BLaER1 treated with 17β-estradiol and CSF1 and Interleukin-3, amounts not matched to agents 10 nM and 100 nM (cell line): ENCODE measurements around the gene GRM8.
"Not testable (repeated sequence)": the region's sequence is repeated elsewhere in the genome, so short reads cannot be mapped to it uniquely, and the experiment has no call there.

ENCODE experiments used
- H3K27ac ChIP-seq, 11 experiments: shearing (Covaris generic); formaldehyde crosslinking; 2 replicates each; pipeline ENCODE4 v1.8.1; 2022
- H3K27me3 ChIP-seq, 11 experiments: shearing (Covaris generic); formaldehyde crosslinking; 2 replicates each; pipeline ENCODE4 v1.8.1; 2022
- H3K36me3 ChIP-seq, 11 experiments: shearing (Covaris generic); formaldehyde crosslinking; 2 replicates each; pipeline ENCODE4 v1.8.1; 2022
- H3K4me1 ChIP-seq, 10 experiments: shearing (Covaris generic); formaldehyde crosslinking; 2 replicates each; pipeline ENCODE4 v1.8.1; 2022
- H3K4me2 ChIP-seq, 11 experiments: shearing (Covaris generic); formaldehyde crosslinking; 2 replicates each; pipeline ENCODE4 v1.8.1; 2022
- H3K4me3 ChIP-seq, 10 experiments: shearing (Covaris generic); formaldehyde crosslinking; 2 replicates each; pipeline ENCODE4 v1.8.1; 2022
- H3K9ac ChIP-seq, 11 experiments: shearing (Covaris generic); formaldehyde crosslinking; 2 replicates each; pipeline ENCODE4 v1.8.1; 2022
- H3K9me3 ChIP-seq, 11 experiments: shearing (Covaris generic); formaldehyde crosslinking; replicated peaks in 1 of 11; 2 replicates each; pipeline ENCODE4 v1.8.1; 2022
- H4K20me1 ChIP-seq, 11 experiments: shearing (Covaris generic); formaldehyde crosslinking; 2 replicates each; pipeline ENCODE4 v1.8.1; 2022
- Cebpa-rat ChIP-seq, 11 experiments: shearing (Covaris generic); IDR thresholded peaks; 2 replicates each; pipeline ENCODE4 v1.8.1; 2022

The GRM8 gene

GRCh38 chr7:126948664-126949063 lies 304.1 kb downstream of the GRM8 start:
- no peak overlapping the region for H3K27ac ChIP-seq
- H4K20me1 ChIP-seq: no peaks in the 10 kb centered on the region
- no peak overlapping the region for H3K4me3 ChIP-seq
- H3K4me2 ChIP-seq: no peak overlapping the region
- TF ChIP-seq Cebpa-rat (IDR thresholded peaks at IDR 0.05): no peak
- no peaks in the 10 kb centered on the region for H3K36me3 ChIP-seq
- no peaks in the 10 kb centered on the region for H3K4me1 ChIP-seq
- H3K9ac ChIP-seq: no peak overlapping the region
- no peaks in the 10 kb centered on the region for H3K27me3 ChIP-seq
- no peaks in the 10 kb centered on the region for H3K9me3 ChIP-seq

DNA sequence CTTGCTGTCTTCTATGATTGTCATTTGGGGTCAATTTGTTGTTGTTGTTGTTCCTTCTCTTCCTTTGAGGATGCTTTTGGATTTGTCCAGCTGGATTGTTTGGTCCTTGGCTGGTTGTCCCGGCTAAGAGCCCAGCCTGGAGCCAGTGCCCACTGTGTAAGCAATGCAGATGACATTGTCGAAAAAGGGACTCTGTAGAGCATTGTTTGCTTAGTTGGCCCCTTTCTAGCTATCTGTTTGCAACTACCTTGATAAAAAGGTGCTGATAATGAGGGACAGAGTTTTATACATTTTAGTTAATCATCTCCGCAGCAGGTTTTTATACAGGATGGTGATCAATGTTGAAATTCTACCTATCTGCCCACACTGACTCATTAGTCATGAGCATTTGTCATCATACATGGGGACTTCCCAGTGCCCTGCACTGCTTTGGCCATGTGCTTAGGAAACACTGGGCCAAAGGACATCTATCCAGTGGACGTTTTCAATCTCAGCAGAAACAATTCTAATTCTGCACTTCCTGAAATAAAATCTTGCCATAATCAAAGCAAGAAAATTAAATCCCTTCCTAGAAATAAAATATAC lies 311.9 kb downstream of the GRM8 start:
- H3K4me1 ChIP-seq: no peaks in the 10 kb centered on the region
- H3K27me3 ChIP-seq: no peaks in the 10 kb centered on the region
- no peak overlapping the region for H3K4me3 ChIP-seq
- no peak overlapping the region for H3K27ac ChIP-seq
- H4K20me1 ChIP-seq: no peaks in the 10 kb centered on the region
- TF ChIP-seq Cebpa-rat (IDR thresholded peaks at IDR 0.05): no peak
- H3K9me3 ChIP-seq: no peaks in the 10 kb centered on the region
- no peaks in the 10 kb centered on the region for H3K36me3 ChIP-seq
- H3K9ac ChIP-seq: no peak overlapping the region
- H3K4me2 ChIP-seq: no peak overlapping the region

DNA sequence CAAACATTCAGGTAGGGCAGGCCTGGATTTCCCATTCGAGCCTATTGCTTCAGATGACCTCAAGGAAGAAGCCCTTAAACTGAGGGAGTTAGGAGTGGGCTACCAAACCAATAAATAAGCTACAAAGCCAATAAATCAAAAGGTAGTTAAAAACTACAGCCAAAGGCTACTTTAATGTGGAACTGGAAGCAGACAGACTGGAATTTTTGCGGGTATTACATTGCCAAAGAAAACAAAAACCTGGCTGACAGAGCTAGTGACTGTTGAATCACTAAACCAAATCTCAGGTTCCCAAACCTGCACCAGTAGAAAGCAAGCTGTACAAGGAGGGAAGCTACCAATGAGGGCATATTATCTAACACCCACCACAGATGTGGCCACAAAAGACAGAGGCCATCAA lies 315.6 kb downstream of the GRM8 start:
- Histone ChIP-seq H3K4me1 (no peaks in the 10 kb centered on the region), H3K9ac (no peak overlapping the region), H3K36me3 (no peaks in the 10 kb centered on the region), H3K9me3 (no peaks in the 10 kb centered on the region), H3K27ac (no peak overlapping the region), H3K4me3 (no peak overlapping the region), H3K27me3 (no peaks in the 10 kb centered on the region), H3K4me2 (no peak overlapping the region), H4K20me1 (no peaks in the 10 kb centered on the region)
- no peak for TF ChIP-seq Cebpa-rat (IDR thresholded peaks at IDR 0.05)

DNA sequence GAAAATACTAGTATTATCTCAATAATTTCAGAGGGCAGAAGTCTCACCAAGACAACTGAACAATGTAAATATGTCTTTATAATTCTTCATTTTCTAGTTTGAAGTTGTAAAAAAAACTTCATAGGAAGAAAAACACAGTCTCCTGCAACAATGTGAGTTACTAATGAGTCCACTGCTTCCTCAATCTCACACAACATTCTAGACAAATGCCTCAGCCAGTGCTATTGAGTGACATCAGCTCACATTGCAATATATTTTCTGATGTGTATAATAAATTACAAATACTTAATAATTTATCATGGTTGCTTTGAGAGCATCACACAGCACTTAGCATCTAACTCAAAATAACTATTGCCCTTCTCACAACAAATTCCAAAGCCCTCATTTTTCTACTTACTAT lies 321.2 kb downstream of the GRM8 start:
- H3K36me3 ChIP-seq: no peaks in the 10 kb centered on the region
- no peaks in the 10 kb centered on the region for H4K20me1 ChIP-seq
- no peak overlapping the region for H3K9ac ChIP-seq
- H3K4me1 ChIP-seq: no peaks in the 10 kb centered on the region
- H3K4me3 ChIP-seq: no peak overlapping the region
- no peaks in the 10 kb centered on the region for H3K9me3 ChIP-seq
- no peak for TF ChIP-seq Cebpa-rat (IDR thresholded peaks at IDR 0.05)
- H3K27ac ChIP-seq: no peak overlapping the region
- no peak overlapping the region for H3K4me2 ChIP-seq
- H3K27me3 ChIP-seq: no peaks in the 10 kb centered on the region

DNA sequence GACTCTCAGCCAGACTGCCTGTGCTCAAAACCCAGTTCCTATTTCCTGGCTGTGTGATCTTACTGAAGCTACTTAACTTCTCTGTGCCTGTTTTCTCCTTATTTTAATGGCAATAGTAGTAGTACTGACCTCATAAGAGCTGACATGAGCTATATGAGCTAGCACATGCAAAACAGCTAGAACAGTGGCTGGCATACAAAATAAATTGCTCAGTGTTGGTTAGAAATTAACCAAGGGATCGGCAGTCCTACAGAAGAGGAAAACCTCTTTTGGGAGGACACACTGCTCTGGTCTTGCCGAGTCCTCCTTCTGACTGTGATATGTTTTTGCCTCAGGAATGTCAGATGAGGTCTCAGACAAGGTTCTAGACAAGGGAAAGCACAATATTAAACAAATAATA lies 322.6 kb downstream of the GRM8 start:
- Histone ChIP-seq H3K4me1 (no peaks in the 10 kb centered on the region), H3K9ac (no peak overlapping the region), H3K27me3 (no peaks in the 10 kb centered on the region), H3K27ac (no peak overlapping the region), H3K9me3 (no peaks in the 10 kb centered on the region), H3K4me2 (no peak overlapping the region), H3K4me3 (no peak overlapping the region), H4K20me1 (no peaks in the 10 kb centered on the region), H3K36me3 (no peaks in the 10 kb centered on the region)
- no peak for TF ChIP-seq Cebpa-rat (IDR thresholded peaks at IDR 0.05)

DNA sequence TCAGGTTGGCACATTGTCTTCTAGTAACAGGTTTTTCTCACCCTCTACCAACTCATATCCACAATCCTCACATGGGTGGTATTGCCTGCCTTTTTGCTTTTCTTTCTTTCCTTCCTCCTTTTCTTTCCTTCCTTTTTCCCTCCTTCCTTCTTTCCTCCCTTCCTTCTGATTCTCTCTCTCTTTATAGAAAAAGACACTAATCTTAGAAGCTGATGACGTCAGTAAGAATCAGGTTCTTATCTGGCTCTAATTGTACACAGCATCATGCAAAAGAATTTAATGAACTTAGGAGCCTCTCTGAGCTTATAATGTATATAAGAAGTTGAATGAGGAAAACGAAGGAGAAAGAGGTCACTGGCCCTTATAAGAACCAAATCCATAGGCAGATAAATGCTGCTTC lies 328.3 kb downstream of the GRM8 start:
- no peak for TF ChIP-seq Cebpa-rat (IDR thresholded peaks at IDR 0.05)
- Histone ChIP-seq H3K4me2 (no peak overlapping the region), H3K4me3 (no peak overlapping the region), H3K36me3 (no peaks in the 10 kb centered on the region), H3K9ac (no peak overlapping the region), H3K27me3 (no peaks in the 10 kb centered on the region), H3K9me3 (no peaks in the 10 kb centered on the region), H3K27ac (no peak overlapping the region), H3K4me1 (no peaks in the 10 kb centered on the region), H4K20me1 (no peaks in the 10 kb centered on the region)

DNA sequence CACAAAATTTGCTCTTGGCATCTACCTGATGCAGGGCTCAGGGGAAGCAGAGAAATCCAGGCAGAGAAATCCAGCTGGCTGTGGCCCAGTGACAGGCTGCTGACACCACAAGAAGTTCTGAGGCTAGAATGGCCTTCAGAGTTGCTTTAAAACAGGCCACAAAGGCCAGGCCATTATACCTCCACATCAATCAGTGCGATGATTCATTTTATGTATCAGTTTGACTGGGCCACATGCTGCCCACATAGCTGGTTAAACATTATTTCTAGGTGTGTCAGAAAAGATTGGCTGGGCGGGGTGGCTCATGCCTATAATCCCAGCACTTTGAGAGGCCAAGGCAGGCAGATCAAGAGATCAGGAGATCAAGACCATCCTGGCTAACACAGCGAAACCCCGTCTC lies 341.1 kb downstream of the GRM8 start:
- not testable (repeated sequence) for H3K9me3 ChIP-seq, H3K4me3 ChIP-seq, H4K20me1 ChIP-seq, H3K36me3 ChIP-seq, H3K4me2 ChIP-seq, H3K4me1 ChIP-seq, H3K9ac ChIP-seq, H3K27me3 ChIP-seq, H3K27ac ChIP-seq

DNA sequence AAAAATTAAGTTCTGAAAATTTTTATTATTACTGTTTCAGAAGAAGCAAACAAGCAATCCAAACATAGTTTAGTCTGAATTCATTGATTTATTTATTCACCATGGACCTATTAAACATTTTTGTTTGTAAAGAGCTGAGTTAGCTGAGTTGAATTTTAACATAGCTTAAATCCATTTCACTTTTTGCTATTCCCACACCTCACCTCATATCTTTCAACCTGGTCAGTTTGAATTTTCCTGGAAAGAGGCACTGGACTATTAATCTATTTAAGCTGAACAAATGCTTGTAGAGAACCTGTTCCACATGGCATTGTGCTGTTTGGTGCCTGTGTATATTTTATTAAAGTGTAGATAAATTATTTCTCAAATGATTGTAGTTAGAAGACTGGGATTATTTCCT lies 344.2 kb downstream of the GRM8 start:
- H3K27me3 ChIP-seq, H4K20me1 ChIP-seq, H3K4me1 ChIP-seq, H3K4me2 ChIP-seq, H3K9ac ChIP-seq, H3K27ac ChIP-seq, H3K9me3 ChIP-seq, H3K4me3 ChIP-seq, H3K36me3 ChIP-seq: not testable (repeated sequence)

- not testable (repeated sequence) for H3K36me3 ChIP-seq, H3K4me3 ChIP-seq, H4K20me1 ChIP-seq, H3K9me3 ChIP-seq, H3K27ac ChIP-seq, H3K4me1 ChIP-seq, H3K27me3 ChIP-seq, H3K9ac ChIP-seq
- H3K4me2 ChIP-seq: 0 out of 22 replicates have a peak overlapping the region, but pooled peaks of 1 of the 11 experiments have one; percentile 13
These were observed 345.1 kb downstream of the GRM8 start for GRCh38 chr7:126907657-126908056.

GRCh38 chr7:126905255-126905654 lies 347.5 kb downstream of the GRM8 start:
- H3K27ac ChIP-seq, H3K36me3 ChIP-seq, H3K9me3 ChIP-seq, H3K4me3 ChIP-seq, H3K27me3 ChIP-seq, H3K4me1 ChIP-seq, H3K9ac ChIP-seq, H3K4me2 ChIP-seq, H4K20me1 ChIP-seq: not testable (repeated sequence)

DNA sequence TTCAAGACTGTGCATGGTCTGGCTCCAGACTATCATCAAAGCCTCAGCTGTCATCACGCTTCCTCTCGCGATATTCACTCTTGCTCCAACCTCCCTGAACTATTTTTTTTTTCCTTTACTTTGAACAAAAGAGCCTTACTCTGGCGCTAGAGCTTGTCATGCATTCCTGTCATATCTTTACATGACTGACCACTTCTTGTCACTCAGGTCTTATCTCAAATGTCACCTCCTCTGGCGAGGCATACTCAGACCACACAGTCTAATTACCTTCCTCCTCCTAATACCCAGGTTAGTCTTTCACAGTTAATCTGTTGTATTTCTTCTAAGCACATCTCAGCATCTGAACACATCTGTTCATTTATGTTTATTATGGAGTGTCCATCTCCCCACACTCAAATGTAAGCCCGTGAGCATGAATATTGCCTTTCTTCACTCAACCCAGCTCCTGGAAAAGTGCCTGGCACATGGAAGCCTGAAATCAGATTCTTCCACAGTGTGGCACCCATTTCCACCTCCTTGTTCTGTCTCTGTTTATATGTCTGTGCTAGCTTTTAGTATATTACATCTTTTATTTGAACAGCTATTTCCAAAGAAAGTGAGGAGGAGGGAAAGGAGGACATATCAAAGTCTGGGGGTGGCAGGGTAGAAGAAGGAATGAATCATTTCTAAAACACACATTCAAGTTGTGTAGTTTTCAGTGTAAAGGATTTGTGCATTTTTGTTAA lies 351.5 kb downstream of the GRM8 start:
- peaks cover 0 to 20% (median 7%) of the 10 kb centered on the region in 10 experiments; a peak in 12 of 20 replicates for H3K4me1 ChIP-seq
- H3K27me3 ChIP-seq, H3K9ac ChIP-seq, H3K36me3 ChIP-seq, H4K20me1 ChIP-seq, H3K9me3 ChIP-seq, H3K4me3 ChIP-seq, H3K27ac ChIP-seq, H3K4me2 ChIP-seq: not testable (repeated sequence)

- H3K4me3 ChIP-seq, H3K4me2 ChIP-seq, H3K36me3 ChIP-seq, H4K20me1 ChIP-seq, H3K27ac ChIP-seq, H3K27me3 ChIP-seq, H3K4me1 ChIP-seq, H3K9ac ChIP-seq, H3K9me3 ChIP-seq: not testable (repeated sequence)
These were observed 364.8 kb downstream of the GRM8 start for GRCh38 chr7:126887980-126888379.

DNA sequence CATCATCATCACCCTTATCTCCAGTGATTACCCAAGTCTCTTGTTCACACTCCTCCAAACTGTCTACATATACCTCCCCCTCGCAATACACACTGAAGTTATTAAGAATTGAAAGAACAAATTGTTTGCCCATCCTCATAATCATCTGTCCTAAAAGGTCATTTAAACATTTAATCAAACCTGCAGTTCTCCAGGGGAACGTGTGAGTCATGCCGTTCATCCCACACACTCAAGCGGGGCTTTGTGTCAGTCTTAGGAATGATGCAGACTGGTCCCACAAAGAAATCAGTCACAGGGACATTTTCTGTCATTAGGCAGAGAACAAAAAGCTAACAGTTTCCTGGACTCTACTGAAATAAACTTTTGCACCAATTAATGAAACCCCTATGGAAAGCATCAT lies 365.2 kb downstream of the GRM8 start:
- H3K4me1 ChIP-seq, H3K4me2 ChIP-seq, H3K9ac ChIP-seq, H3K27me3 ChIP-seq, H3K36me3 ChIP-seq, H3K4me3 ChIP-seq, H4K20me1 ChIP-seq, H3K27ac ChIP-seq, H3K9me3 ChIP-seq: not testable (repeated sequence)

GRCh38 chr7:126882730-126883129 lies 370.0 kb downstream of the GRM8 start:
- H3K4me1 ChIP-seq, H3K36me3 ChIP-seq, H3K4me2 ChIP-seq, H4K20me1 ChIP-seq, H3K27ac ChIP-seq, H3K9ac ChIP-seq, H3K4me3 ChIP-seq, H3K9me3 ChIP-seq, H3K27me3 ChIP-seq: not testable (repeated sequence)
